Measurements from ENCODE around the gene TIMM13.
"Not testable (repeated sequence)": the region's sequence is repeated elsewhere in the genome, so short reads cannot be mapped to it uniquely, and the experiment has no call there.

The TIMM13 gene

GRCh38 chr19:2427429-2428320 lies at the start of gene TIMM13:
TIMM13 (minus strand) TSS chr19:2427586; CDS start chr19:2427533, 53 bp downstream.
- peak; percentile 91 for DNase-seq (ENCODE audit: low read depth, low spot score)

GRCh38 chr19:2476451-2477140 lies 49.2 kb upstream of the TIMM13 start:
- no peak for DNase-seq (ENCODE audit: low read depth, low spot score)

DNA sequence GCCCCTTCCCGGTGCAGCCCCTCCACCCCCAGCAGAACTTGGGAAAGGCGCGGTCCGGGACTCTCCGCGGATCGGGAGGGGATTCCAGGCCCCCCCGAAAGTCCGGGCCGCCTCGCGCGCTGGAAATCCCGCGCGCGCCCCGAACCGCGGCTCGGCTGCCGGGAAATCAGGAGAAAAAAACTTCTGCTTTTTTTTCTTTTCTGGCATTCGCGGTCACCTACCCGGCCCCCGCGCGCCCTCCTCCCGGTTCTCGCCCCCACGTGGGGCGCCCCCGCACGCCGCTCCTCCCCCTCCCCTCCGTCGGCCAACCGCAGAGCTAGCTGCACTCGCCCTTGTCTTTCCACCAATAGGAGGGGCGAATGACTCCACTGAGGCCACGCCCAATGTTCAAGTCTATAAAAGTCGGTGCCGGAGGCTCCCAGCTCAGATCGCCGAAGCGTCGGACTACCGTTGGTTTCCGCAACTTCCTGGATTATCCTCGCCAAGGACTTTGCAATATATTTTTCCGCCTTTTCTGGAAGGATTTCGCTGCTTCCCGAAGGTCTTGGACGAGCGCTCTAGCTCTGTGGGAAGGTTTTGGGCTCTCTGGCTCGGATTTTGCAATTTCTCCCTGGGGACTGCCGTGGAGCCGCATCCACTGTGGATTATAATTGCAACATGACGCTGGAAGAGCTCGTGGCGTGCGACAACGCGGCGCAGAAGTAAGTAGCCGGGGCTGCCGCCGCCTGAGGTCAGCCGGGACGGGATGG lies 48.5 kb upstream of the TIMM13 start, which contains the start of gene GADD45B:
TSS of gene GADD45B (plus strand) at position 426 of the 749 bp plus-strand sequence. CDS start at position 658, 232 bp downstream.
- no peak for DNase-seq (ENCODE audit: low read depth, low spot score)

- DNase-seq (ENCODE audit: low read depth, low spot score): no peak
These were observed 47.8 kb upstream of the TIMM13 start for GRCh38 chr19:2475018-2475701.

DNA sequence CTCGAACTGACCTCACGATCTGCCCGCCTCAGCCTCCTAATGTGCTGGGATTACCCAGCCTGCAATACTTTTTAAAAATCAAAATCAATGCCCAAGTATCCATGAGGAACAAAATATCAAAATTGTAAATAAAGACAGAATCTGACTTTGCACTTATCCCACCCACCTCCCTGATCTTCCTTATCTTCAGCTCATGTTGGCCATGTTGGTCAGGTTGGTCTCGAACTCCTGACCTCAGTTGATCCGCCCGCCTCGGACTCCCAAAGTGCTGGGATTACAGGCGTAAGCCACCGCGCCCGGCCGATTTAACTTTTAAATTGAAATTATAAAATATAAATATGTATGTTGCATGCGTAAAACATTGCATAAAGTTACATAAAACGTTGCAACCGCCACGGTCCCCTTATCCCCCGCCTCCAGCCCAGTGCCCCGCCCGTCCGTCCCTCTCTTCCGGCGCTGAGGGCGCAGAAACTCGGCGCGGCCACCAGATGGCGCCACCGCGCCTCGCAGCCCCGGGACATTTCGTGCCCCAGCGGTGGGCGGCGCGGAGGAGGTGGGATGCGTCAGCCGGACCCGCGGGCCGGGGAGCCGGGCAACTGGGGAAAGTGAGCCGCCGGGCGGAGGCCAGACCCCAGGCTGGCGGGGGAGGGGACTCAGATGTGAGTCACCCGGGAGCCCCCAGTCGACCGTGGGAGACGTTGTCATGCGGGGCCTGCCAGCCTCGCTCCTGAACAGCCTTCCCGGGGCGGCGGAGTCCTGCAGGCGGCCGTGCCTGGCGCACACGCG lies 47.0 kb upstream of the TIMM13 start:
- no peak for DNase-seq (ENCODE audit: low read depth, low spot score)

DNA sequence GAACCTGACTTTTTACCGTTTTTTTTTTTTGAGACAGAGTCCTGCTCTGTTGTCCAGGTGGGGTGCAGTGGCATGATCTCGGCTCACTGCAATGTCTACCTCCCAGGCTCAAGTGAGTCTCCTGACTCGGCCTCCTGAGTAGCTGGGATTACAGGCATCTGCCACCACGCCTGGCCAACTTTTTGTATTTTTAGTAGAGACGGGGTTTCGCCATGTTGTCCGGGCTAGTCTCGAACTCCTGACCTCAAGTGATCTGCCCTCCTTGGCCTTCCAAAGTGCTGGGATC lies 42.5 kb upstream of the TIMM13 start:
- DNase-seq (ENCODE audit: low read depth, low spot score): not testable (repeated sequence)

- DNase-seq (ENCODE audit: low read depth, low spot score): no peak
These were observed 41.9 kb upstream of the TIMM13 start for GRCh38 chr19:2469102-2469914.

- DNase-seq (ENCODE audit: low read depth, low spot score): no peak
These were observed 41.2 kb upstream of the TIMM13 start for GRCh38 chr19:2468596-2468995.

DNA sequence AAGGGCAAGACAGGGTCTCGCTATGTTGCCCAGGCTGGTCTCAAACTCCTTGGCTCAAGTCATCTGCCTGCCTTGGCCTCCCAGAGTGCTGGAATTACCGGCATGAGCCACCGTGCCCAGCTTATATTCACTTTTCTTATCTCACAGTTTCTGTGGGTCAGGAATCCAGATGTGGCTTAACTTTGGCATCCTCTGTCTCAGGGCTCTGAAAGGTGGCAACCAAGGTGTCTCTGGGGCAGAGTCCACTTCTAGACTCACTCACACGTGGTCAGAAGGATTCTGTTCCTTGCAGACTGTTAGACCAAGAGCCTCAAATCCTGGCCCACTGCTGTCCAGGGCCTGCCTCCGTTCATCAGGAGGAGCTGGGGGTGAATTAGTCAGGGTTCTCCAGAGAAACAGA lies 37.0 kb upstream of the TIMM13 start:
- DNase-seq (ENCODE audit: low read depth, low spot score): no peak

DNA sequence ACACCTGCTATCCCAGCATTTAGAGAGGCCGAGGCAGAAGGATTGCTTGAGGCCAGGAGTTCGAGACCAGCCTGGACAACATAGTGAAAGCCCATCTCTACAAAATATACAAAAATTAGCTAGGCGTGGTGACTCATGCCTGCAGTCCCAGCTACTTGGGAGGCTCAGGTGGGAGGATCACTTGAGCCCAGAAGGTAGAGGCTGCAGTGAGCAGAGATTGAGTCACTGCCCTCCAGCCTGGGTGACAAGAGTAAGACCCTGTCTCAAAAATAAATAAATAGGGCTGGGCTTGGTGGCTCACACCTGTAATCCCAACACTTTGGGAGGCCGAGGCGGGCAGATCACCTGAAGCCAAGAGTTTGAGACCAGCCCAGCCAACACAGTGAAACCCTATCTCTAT lies 36.3 kb upstream of the TIMM13 start:
- not testable (repeated sequence) for DNase-seq (ENCODE audit: low read depth, low spot score)

GRCh38 chr19:2462635-2463421 lies 35.4 kb upstream of the TIMM13 start:
- peak; percentile 98 for DNase-seq (ENCODE audit: low read depth, low spot score)

GRCh38 chr19:2461751-2462634 lies 34.6 kb upstream of the TIMM13 start:
- DNase-seq (ENCODE audit: low read depth, low spot score): no peak

DNA sequence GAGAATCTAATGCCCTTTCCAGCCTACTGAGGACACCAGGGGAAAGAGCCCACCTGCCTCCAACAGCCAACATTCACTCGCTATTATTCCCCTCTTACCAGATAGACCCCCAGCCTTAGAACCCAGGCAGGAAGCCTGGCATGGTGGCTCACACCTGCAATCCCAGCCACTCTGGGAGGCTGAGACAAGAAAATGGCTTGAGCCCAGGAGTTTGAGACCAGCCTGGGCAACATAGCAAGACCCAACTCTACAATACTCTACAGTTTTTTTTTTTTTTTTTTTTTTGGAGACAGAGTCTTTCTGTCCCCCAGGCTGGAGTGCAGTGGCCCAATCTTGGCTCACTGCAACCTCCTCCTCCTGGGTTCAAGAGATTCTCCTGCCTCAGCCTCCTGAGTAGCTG lies 32.9 kb upstream of the TIMM13 start:
- no peak for DNase-seq (ENCODE audit: low read depth, low spot score)

DNA sequence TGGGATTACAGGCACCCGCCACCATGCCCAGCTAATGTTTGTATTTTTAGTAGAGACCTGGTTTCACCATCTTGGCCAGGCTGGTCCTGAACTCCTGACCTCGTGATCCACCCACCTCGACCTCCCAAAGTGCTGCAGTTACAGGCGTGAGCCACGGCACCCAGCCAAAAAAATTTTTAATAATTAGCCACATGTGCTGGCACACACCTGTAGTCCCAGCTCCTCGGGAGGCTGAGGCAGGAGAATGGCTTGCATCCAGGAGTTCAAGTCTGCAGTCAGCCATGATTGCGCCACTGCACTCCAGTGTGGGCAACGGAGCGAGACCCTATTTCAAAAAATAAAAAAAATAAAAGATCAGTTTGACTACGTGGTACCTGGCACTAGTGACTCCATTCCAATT lies 31.4 kb upstream of the TIMM13 start:
- not testable (repeated sequence) for DNase-seq (ENCODE audit: low read depth, low spot score)

GRCh38 chr19:2458054-2458453 lies 30.7 kb upstream of the TIMM13 start:
- DNase-seq (ENCODE audit: low read depth, low spot score): no peak

GRCh38 chr19:2457394-2458037 lies 30.1 kb upstream of the TIMM13 start:
- no peak for DNase-seq (ENCODE audit: low read depth, low spot score)

DNA sequence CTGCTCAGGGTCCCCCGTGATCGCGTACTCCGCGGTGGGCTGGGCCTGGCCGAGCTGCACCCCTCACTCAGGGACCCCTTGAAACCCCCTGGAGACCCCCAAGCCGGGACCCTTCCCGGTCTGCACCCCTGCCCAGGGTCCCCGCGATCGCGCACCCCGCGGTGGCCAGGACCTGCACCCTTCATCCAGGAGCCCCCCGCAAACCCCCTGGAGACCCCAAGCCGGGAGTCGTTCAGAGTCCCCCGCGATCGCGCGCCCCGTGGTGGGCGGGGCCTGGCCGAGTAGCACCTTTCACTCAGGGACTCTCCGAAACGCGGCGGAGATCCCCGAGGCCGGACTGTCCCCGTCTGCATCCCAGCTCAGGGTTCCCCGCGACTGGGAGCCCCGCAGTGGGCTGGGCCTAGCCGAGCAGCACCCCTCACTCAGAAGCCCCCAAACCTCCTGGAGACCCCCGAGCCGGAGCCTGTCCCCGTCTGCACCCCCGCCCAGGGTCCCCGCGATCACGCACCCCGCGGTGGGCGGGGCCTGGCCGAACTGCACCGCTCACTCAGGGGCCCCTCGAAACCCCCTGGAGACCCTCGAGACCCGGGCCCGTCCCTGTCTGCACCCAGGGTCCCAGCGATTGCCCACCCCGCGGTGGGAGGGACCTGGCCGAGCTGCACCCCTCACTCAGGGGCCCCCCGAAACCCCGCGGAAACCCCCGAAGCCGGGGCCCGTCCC lies 28.6 kb upstream of the TIMM13 start:
- no peak for DNase-seq (ENCODE audit: low read depth, low spot score)

Measured in iPS DF 19.7 (cell line).